Spleen (tissue), 11 donors: ENCODE data around the gene CES3. TPM values are rescaled to one million over a fixed set of nuclear protein-coding genes. Genes with fewer than 3 reads are reported as not detected.
A peak's percentile ranks its signal among the peaks of the same experiment; 100 is the strongest.

ENCODE experiments used
- DNase-seq: peaks from one replicate; pipeline ENCODE4 v3.0.0-alpha.2; 2020
- H3K27ac ChIP-seq, 8 donors: fragments of 200-600 bp; sonication (generic) in 7 of 8; 1 replicate in 4 of 8; 2 replicates in 4 of 8; pipeline versions ENCODE4 v1.5.0 to v1.8.0; 2016 to 2021; ENCODE audit warnings: inconsistent platforms in 4 of 8, mild to moderate bottlenecking in 4 of 8, moderate library complexity in 1 of 8
- H3K27me3 ChIP-seq, 7 donors: fragments of 200-600 bp; sonication (generic) in 6 of 7; replicated peaks in 1 of 7; 1 replicate in 4 of 7; 2 replicates in 3 of 7; pipeline versions ENCODE4 v1.5.0 to v1.8.0; 2016 to 2021; ENCODE audit warnings: inconsistent platforms in 3 of 7, mild to moderate bottlenecking in 1 of 7
- H3K36me3 ChIP-seq, 6 donors: fragments of 200-600 bp; sonication (generic) in 5 of 6; 1 replicate in 4 of 6; 2 replicates in 2 of 6; pipeline versions ENCODE4 v1.5.0 to v1.8.0; 2016 to 2021; ENCODE audit warnings: inconsistent platforms in 2 of 6
- H3K4me1 ChIP-seq, 6 donors: fragments of 200-600 bp; sonication (generic) in 5 of 6; 1 replicate in 3 of 6; 2 replicates in 3 of 6; pipeline versions ENCODE4 v1.5.0 to v1.8.0; 2016 to 2021; ENCODE audit warnings: inconsistent platforms in 3 of 6
- H3K4me3 ChIP-seq, 8 donors: fragments of 200-600 bp; sonication (generic) in 7 of 8; 1 replicate in 4 of 8; 2 replicates in 4 of 8; pipeline versions ENCODE4 v1.5.0 to v1.8.0; 2016 to 2021; ENCODE audit warnings: inconsistent platforms in 4 of 8, mild to moderate bottlenecking in 4 of 8, moderate library complexity in 2 of 8
- H3K9me3 ChIP-seq, 8 donors: fragments of 200-600 bp; sonication (generic) in 7 of 8; 1 replicate in 4 of 8; 2 replicates in 4 of 8; pipeline versions ENCODE4 v1.5.0 to v1.8.0; 2016 to 2021; ENCODE audit warnings: inconsistent platforms in 4 of 8
- POLR2A ChIP-seq, 3 donors: fragments of 450-650 bp; IDR thresholded peaks; one replicate each; pipeline ENCODE4 v1.5.1; 2017; ENCODE audit warnings: antibody characterized with exemption in 3 of 3, mild to moderate bottlenecking in 1 of 3
- POLR2AphosphoS5 ChIP-seq, 3 donors: sonication (generic); formaldehyde crosslinking; IDR thresholded peaks; one replicate each; pipeline ENCODE4 v1.5.1; 2017; ENCODE audit warnings: antibody characterized with exemption in 3 of 3
- WGBS, 5 donors: extraction: QIAGEN DNeasy Blood & Tissue Kit in 3 of 5; methylation state at CpG; one replicate each; pipeline versions ENCODE4 v1.1.5 to v1.1.7; 2013 to 2018; 5-methylcytosine and 5-hydroxymethylcytosine counted together
- intact Hi-C: fragments of 100-400 bp; cut with DNase I; formaldehyde crosslinking; loops from one replicate; pipeline ENCODE4 v1.15.0; 2023; ENCODE audit warnings: low total_unique reads
- polyA plus RNA-seq, 3 donors: library from polyadenylated mRNA; stranded (reverse); fragments of 200-250 nt; gene quantifications; one replicate each; pipeline ENCODE4 v1.2.1, GENCODE V29; 2013
- total RNA-seq, 7 donors: library from RNA; depleted of rRNA in 3 of 7; stranded (reverse); fragments of >200 nt in 3 of 7; fragmentation: NEBNext Ultra II Directional in 4 of 7; extraction: Animal tissue kit (Norgen Biotek cat#: 25700) in 4 of 7; gene quantifications; one replicate each; pipeline versions ENCODE4 v1.1.0 to v1.2.1, GENCODE V29; 2016 to 2021
- TF ChIP-seq, protein P1 (sequence below), 11 experiments: fragments of 200-600 bp in 7 of 11; fragments of 450-650 bp in 4 of 11; sonication (generic) in 4 of 11; IDR thresholded peaks in 8 of 11; conservative IDR thresholded peaks in 3 of 11; 1 replicate in 7 of 11; 2 replicates in 4 of 11; pipeline versions ENCODE4 v1.4.0 to v1.8.0; 2016 to 2021; ENCODE audit warnings: antibody characterized with exemption in 11 of 11, inconsistent platforms in 4 of 11, mild to moderate bottlenecking in 1 of 11
- donor health status: healthy with polysubstance abuse.
- donor health status: DM: no; HTN: no; CAD: no; lungs with moderate emphysema.
- donor health status: DM: no; HTN: no; CAD: no.
- donor health status: Bipolar disorder and iron deficiency.
- donor health status: healthy.
- donor health status: DM: no; HTN: no; CAD: no.
- donor health status: DM: yes; HTN: yes; CAD: no.

Gene CES3
- total and polyA plus RNA-seq, 10 donors: 0.23 to 1.3 (median 0.34) TPM; not detected in 1

DNA sequence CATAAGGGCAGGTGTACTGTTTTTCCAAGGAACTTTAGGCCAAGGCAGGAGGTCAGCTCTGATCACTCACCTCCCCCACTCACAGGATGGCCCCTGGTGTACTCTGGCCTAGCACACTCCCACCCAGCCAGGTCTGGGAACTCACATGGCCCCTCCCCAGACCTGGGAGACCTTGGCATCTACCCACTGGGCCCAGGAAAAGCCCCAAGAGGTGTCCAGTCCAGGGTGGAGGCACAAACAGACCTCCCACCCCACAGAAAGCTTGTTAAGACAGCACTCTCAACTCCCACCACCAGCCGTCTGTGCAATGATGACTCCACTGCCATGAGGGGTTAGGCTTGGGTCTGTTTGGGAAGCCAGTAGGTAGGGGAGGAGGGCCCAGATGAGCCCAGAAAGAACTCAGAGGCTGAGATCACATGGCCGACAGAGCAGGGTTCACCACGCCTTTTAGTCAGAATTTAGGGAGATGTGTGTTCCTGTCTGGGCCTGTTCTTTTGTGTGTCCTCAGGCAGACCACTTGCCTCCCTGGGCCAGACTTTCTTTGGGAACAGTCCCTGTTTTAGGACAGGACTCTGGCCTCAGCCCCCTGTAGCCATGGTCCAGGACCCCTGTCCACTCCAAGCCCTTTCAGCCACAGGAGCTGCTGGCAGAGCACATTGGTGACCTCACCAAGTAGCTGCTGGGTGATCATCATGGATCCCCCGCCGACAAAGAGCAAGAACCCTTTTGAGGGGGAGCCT, 55.8 kb downstream of the CES3 start:
- WGBS, 5 donors: 81 to 95% (median 87%) methylated on average over 5 of the region's 5 CpGs
- Histone ChIP-seq H3K36me3 (no peaks in the 10 kb centered on the region), H3K4me3 (no peak overlapping the region), H3K27me3 (peaks cover 0 to 33% (median 8%) of the 10 kb centered on the region in 7 donors), H3K4me1 (peaks cover 5 to 26% (median 18%) of the 10 kb centered on the region in 6 donors), H3K9me3 (no peaks in the 10 kb centered on the region), H3K27ac (no peak overlapping the region)
- TF ChIP-seq, protein P1, sequence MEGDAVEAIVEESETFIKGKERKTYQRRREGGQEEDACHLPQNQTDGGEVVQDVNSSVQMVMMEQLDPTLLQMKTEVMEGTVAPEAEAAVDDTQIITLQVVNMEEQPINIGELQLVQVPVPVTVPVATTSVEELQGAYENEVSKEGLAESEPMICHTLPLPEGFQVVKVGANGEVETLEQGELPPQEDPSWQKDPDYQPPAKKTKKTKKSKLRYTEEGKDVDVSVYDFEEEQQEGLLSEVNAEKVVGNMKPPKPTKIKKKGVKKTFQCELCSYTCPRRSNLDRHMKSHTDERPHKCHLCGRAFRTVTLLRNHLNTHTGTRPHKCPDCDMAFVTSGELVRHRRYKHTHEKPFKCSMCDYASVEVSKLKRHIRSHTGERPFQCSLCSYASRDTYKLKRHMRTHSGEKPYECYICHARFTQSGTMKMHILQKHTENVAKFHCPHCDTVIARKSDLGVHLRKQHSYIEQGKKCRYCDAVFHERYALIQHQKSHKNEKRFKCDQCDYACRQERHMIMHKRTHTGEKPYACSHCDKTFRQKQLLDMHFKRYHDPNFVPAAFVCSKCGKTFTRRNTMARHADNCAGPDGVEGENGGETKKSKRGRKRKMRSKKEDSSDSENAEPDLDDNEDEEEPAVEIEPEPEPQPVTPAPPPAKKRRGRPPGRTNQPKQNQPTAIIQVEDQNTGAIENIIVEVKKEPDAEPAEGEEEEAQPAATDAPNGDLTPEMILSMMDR (IDR thresholded peaks at IDR 0.05 in 8 of 11, conservative IDR thresholded peaks at IDR 0.05 in 3 of 11): no peak
- TF ChIP-seq POLR2A (IDR thresholded peaks at IDR 0.05) (no peak), POLR2AphosphoS5 (IDR thresholded peaks at IDR 0.05) (no peak)
- DNase-seq: peak; percentile 44
- intact Hi-C loops: no loop called here

DNA sequence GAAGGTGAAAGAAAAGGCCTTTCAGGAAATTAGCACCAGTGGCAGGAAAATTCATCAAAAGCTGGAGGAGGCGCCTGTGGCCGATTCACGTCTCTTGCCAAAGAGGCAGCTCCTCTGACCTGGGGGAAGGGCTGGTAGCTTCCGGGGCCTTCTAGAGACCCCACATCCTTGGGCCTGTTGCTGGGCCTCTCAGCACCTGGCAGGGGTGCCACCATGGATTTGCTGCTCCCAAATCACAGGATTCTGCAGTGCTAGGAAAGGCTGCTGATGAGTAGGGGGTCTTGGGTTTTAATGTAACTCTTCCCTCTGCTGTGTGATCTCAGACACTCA, 56.3 kb downstream of the CES3 start:
- peak; percentile 38 for DNase-seq
- Histone ChIP-seq H3K27ac (no peak overlapping the region), H3K4me3 (no peak overlapping the region), H3K36me3 (no peaks in the 10 kb centered on the region), H3K9me3 (no peaks in the 10 kb centered on the region), H3K27me3 (peaks cover 0 to 32% (median 8%) of the 10 kb centered on the region in 7 donors), H3K4me1 (peaks cover 5 to 26% (median 18%) of the 10 kb centered on the region in 6 donors)
- WGBS, 5 donors: 81 to 90% (median 87%) methylated on average over 4 of the region's 4 CpGs
- intact Hi-C loops: no loop called here
- TF ChIP-seq POLR2A (IDR thresholded peaks at IDR 0.05) (no peak), POLR2AphosphoS5 (IDR thresholded peaks at IDR 0.05) (no peak)
- TF ChIP-seq, protein P1 (IDR thresholded peaks at IDR 0.05 in 8 of 11, conservative IDR thresholded peaks at IDR 0.05 in 3 of 11): no peak

DNA sequence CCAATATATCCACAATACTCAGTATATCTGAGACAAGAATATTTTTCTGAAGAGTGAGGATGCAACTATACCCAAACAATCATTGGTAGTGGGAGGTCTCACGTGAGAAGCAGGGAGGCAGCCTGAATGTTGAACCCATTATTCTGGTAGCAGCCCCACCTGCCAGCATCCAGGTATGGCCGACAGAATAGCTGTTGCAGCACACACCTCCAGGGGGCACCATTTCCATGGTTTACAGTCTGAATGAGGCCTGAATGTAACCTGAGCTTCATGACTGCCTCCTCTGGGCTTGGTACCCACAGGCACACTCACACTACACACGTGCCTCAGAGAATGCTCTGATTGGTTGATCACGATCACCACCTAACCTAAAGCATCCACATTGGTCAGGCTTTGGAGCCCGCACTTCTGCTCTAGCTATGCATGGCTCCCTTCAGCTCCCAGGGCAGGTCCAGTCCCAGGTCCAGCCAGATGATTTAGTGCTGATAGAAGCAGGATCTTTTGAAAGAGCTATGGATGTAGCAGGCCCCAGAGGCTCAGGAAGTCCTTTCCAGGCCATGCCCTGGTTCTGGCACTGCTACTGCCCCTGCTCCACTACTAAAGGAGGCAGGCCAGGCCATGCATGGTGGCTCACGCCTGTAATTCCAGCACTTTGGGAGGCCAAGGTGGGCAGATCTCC, 56.9 kb downstream of the CES3 start:
- H3K4me1 ChIP-seq: peaks cover 5 to 24% (median 18%) of the 10 kb centered on the region in 6 donors
- H3K36me3 ChIP-seq: no peaks in the 10 kb centered on the region
- H3K9me3 ChIP-seq: no peaks in the 10 kb centered on the region
- TF ChIP-seq, protein P1 (IDR thresholded peaks at IDR 0.05 in 8 of 11, conservative IDR thresholded peaks at IDR 0.05 in 3 of 11): peak; percentile 46 to 84 (median 72)
- TF ChIP-seq POLR2AphosphoS5 (IDR thresholded peaks at IDR 0.05): no peak
- 27 to 51% (median 34%) methylated on average over 4 to 6 of the region's 6 CpGs for WGBS, 5 donors
- H3K27me3 ChIP-seq: peaks cover 0 to 27% (median 8%) of the 10 kb centered on the region in 7 donors
- no peak overlapping the region for H3K4me3 ChIP-seq
- H3K27ac ChIP-seq: no peak overlapping the region
- intact Hi-C loops: no loop called here
- peak; percentile 86 for DNase-seq

GRCh38 chr16:67019171-67019570, 58.1 kb downstream of the CES3 start:
- DNase-seq: no peak

More at GRCh38 chr16:67019171-67019570, 58.1 kb downstream of the CES3 start:
- WGBS, 5 donors: 91 to 96% (median 92%) methylated on average over 8 of the region's 8 CpGs
- TF ChIP-seq POLR2A (IDR thresholded peaks at IDR 0.05) (no peak), POLR2AphosphoS5 (IDR thresholded peaks at IDR 0.05) (no peak)
- TF ChIP-seq, protein P1 (IDR thresholded peaks at IDR 0.05 in 8 of 11, conservative IDR thresholded peaks at IDR 0.05 in 3 of 11): no peak
- Histone ChIP-seq H3K27ac (no peak overlapping the region), H3K4me1 (peaks cover 4 to 12% (median 8%) of the 10 kb centered on the region in 6 donors), H3K27me3 (peaks cover 0 to 14% (median 4%) of the 10 kb centered on the region in 7 donors), H3K36me3 (no peaks in the 10 kb centered on the region), H3K9me3 (no peaks in the 10 kb centered on the region), H3K4me3 (no peak overlapping the region)
- intact Hi-C loops: no loop called here
